Inflammatory macrophage treated with lipopolysaccharide for 1 hour (primary cell): Measurements from ENCODE around the gene VWA5B2.

Experiments
- DNase-seq, 2 donors: peaks; one replicate each; pipeline ENCODE4 v3.0.0-alpha.2; 2020 to 2022

Gene VWA5B2

DNA sequence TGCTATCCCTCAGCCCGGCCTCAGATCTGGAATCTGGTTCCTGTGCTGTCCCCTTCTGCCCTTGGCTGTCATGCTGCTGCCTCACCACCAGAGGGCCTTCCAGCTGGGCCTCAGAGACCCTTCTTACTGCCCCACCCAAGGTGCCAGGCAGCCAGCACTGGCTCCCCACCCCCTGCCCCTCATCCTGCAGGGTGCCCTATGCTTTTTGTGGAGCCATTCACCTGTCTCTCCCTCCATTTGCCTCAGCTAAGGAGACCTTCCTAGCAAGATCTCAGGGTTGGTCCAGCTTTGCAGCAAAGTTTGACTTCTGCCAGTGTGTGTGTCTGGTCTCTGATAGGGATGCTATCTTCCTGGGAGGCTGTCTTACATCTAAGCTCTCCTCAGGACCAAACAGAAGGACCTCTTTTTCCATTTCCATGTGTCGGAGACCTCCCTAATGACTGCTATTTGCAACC, 1.9 kb upstream of the VWA5B2 start:
- DNase-seq: peak in 1 of 2 donors; percentile 48

DNA sequence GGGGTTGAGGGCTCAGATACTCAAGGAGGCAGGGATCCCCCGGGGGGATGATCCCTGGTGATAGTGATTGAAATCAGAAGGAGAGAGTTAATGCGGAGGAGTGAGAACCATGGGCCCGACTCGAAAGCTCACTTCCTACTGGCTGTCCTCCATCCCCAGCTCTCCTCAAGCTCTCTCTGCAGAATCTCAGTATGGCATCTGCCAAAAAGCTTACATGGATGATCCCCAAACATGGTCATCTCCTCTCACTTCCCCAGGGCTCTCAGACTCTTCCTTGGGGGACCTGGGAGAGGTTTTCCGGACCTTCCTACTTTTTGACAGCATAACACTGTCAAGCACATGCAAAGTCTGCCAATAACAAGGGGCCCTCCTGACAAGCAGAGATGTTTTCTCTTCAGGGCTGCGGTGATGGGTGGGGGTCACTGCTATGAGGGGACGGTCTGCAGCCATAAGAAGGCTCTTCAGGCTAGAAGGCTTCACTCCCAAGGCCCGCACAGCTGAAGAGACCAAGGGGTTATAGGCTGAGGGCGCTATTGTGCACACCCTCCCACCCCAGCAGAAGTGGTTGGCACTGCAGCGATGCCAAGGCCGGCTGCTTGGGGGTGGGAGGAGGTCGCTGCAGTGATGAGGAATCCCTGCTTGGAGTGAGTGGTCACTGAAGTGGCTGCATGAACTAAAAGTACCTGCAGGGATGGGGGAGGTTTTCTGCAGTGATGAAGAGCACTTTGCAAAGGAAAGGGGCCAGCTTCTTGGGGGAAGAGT, 828 bp upstream of the VWA5B2 start:
- no peak for DNase-seq

DNA sequence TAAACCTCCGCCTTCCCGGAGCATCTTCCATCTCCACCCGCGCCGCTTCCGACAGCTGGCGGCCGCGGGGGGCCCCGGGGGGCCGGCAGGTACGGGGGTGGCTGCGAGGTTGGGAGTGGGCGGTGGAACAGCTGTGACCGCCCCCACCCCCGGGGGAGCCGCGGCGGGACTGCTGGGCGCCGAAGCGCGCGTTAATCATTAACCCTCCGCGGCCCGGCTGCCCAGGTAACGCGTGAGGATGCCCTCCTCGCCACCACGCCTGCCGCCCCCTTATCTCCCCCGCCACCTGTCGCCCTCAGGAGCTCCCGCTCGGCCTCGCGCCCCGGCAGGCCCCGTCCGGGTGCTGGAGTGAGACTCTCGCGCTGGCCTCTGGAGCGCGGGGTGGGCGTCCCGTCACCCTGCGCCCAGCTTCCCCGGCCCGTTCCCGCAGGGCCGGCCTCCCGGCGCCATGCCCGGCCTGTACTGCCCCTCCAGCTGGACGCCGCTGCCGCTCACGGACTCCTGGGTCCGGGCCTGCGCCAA, 757 bp downstream of the VWA5B2 start:
- DNase-seq: no peak

DNA sequence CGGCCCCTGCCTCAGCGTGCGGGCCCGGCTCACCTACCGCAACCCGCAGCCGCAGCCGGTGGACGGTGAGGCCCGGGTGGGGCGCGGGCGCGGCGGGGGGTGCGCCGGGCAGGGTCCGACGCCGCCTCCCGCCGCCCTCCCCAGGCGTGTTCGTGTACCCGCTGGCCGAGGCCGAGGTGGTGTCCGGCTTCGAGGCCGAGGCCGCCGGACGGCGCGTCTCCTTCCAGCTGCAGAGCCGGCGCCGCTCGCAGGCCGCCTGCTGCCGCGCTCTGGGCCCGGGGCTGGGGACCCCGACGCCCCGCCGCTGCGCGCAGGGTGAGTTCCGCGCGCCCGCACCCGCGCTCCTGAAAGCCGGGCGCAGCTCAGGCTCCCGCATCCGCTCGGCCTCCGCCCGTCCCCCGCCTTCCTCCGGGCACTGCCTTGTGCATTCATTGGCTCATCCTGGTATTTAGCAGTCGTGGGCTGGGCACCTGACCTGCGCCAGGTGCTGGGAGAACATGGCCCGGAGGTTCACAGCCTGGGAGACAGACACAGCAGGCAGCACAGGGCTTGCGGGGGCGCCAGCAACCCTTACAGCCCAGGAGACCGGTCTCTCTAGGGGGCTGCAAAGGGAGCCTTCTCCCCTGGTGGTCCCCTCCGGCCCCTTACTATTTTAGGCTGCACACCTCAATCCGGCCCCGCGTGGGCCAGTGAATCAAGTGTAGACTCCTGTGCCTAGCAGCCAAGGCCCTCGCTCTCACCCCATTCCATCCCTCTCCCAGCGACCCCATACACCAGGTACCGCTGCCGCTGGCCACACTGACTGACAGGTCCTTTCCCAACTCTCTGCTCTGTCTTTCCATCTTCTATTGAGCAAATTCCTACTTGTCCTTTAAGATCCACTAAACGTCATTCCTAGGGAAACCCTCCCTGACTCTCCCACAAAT, 1.5 kb downstream of the VWA5B2 start:
- no peak for DNase-seq

DNA sequence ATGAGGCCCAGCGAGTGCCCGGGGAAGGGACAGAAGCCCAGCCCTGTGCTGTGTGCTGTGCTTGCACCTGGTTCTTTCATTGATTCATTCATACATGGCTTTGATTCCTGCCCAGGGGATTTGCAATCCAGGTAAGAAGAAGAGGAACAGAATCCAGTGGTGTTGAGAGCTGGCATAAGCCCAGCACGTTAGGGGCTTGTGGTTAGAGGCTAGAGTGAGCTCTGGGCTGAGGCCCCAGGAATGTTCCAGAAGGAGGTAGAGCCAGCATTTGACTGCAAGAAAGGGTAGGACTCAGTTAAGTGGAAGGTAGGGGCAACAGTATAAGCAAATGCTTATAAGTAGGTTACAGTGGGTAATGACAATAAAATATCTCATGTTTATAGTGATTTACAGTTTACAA, 2.3 kb downstream of the VWA5B2 start:
- no peak for DNase-seq

DNA sequence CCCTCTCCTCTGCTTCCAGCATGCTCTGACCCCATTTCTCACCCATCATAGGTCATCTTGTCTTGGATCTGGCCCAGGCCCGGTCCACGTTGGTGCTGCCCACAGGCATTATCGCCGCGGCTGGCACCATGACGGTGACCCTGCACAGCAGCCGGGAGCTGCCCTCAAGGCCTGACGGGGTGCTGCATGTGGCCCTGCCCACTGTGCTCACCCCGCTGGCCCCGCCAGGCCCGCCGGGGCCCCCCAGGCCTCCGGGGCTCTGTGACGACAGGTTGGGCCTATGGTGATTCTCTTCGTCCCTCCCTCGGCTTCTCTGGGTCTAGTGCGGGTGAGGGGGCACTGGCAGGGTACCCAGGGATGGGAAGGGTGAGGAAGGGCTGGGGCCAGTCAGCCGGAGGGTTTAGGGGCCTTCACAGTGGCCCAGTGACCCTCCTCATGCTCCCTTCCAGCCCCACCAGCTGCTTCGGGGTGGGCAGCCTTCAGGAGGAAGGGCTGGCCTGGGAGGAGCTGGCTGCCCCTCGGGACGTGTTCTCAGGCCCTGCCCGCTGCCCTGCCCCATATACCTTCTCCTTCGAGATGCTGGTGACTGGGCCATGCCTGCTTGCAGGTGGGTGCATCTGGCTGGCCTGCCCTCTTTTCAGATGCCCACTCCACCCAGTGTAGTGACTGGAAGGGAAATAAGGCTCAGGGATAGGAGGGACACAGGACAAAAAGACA, 3.9 kb downstream of the VWA5B2 start:
- DNase-seq: no peak

DNA sequence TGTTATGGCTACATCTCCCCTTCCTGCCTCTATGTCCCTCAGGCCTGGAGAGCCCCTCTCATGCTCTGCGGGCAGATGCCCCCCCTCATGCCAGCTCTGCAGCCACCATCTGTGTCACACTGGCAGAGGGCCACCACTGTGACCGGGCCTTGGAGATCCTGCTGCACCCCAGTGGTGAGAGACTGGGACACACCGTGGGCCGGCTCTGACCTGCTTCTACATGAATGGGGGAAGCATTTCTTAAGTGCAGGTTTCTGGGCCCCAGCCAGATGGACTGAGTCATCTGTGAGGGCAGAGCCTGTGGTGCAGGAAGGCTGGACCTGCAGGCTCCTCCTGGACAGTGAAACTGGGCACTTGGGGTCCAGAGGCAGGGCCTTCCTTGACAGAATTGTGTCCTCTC, 4.8 kb downstream of the VWA5B2 start:
- DNase-seq: no peak

DNA sequence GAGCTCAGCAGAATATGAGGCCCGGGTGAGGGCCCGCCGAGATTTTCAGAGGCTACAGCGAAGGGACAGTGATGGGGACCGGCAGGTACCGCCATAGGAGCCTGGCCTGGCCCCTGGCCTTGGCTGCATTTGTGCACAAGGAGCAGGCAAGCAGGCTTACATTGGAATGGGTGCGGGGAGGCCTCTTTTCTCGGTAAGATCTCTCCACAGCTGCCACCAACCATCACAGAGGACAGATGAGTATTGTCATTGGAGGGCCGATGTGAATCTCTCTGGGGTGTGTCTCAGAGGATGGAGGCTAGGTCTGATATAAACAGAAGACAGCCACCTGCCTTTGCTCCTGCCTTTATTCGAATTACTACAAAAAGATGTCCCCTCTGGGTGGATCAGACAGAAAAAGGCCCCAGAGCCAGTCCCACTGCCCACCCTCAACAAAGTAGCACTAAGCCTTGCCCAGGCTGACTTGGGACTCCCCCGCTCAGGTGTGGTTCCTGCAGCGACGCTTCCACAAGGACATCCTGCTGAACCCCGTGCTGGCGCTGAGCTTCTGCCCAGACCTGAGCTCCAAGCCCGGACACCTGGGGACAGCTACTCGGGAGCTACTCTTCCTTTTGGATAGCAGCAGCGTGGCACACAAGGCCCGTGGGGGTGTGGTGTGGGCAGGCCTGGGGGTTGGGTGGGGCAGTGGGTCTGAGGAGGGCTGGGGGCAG, 5.4 kb downstream of the VWA5B2 start:
- DNase-seq: no peak

DNA sequence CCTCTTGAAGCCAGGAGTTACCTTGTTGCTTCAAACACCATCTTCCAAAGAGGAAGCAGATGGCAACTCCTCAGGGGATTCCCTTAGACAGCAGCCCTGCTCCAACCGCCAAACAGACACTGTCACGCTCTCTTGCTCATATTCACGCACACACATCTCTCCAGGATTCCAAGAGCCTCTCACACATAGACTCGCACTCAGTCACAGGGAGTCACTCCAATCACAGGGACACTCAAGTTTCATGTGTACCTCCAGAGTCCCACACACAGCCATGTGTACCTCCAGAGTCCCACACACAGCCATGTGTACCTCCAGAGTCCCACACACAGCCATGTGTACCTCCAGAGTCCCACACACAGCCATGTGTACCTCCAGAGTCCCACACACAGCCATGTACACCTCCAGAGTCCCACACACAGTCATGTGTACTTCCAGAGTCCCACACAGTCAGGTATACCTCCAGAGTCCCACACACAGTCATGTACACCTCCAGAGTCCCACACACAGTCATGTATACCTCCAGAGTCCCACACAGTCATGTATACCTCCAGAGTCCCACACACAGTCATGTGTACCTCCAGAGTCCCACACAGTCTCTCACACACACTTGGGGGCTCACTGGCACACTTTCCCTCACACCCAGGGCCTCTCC, 6.1 kb downstream of the VWA5B2 start:
- DNase-seq: no peak

DNA sequence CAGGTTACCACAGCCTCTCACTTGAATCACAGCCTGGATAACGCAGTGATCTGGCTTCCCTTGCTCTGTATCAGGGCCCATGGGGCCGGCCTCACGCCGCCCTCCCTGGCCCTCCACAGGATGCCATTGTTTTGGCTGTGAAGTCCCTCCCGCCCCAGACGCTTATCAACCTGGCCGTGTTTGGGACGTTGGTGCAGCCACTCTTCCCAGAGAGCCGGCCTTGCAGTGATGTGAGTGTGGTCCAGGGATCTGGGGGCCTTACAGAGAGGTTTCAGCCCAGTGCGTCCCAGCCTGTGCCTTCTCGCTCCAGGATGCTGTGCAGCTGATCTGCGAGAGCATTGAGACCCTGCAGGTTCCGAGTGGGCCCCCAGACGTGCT, 6.6 kb downstream of the VWA5B2 start:
- no peak for DNase-seq

DNA sequence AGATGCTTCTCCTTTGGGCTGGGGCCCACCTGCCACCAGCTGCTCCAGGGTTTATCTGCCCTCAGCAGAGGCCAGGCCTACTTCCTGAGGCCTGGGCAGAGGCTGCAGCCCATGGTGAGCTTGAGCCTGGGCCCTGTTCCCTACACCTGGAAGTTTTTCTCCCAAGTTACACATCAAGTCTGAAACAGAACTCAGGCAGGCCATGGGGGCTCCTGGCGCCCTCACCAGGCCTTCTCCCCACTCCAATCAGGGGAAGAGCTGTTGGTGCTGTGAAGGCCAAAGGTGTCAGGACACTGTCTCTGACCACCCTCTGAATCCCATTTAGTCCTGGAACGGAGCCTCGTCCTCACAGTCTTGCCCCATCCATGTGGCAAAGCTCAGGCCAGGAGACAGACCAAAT, 7.3 kb downstream of the VWA5B2 start:
- DNase-seq: no peak

DNA sequence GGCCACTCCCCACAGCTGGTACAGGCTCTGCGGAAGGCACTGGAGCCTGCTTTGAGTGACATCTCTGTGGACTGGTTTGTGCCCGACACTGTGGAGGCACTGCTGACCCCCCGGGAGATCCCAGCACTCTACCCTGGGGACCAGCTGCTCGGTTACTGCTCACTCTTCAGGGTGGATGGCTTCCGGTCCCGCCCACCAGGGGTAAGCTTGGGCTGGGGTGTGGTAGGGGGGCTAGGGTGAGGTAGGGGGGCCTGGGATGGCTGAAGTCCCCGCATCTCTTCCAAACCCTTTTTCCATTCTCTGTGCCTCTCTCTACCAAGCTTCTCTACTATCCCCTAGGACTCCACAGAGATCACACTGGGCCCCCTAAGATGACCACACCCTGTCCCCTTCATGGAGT, 7.8 kb downstream of the VWA5B2 start:
- no peak for DNase-seq

DNA sequence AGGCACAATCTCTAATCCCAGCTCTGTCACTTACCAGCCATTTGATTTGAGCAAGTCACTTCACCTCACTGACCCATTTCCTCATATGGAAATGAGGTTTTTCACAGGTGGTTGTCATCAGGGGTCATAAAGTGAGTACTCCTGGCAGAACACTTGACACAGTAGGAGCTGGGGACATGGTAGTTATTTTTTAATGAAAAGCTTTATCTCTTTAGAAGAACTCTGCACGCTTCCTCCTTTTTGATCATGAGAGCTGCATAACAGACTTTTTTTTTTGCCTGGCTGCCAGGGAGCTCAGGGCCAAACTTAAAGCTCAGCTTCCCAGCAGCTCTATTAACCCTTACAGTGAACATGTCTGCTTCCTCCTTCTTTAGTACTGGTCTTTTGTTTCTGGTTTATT, 8.4 kb downstream of the VWA5B2 start:
- DNase-seq: no peak

DNA sequence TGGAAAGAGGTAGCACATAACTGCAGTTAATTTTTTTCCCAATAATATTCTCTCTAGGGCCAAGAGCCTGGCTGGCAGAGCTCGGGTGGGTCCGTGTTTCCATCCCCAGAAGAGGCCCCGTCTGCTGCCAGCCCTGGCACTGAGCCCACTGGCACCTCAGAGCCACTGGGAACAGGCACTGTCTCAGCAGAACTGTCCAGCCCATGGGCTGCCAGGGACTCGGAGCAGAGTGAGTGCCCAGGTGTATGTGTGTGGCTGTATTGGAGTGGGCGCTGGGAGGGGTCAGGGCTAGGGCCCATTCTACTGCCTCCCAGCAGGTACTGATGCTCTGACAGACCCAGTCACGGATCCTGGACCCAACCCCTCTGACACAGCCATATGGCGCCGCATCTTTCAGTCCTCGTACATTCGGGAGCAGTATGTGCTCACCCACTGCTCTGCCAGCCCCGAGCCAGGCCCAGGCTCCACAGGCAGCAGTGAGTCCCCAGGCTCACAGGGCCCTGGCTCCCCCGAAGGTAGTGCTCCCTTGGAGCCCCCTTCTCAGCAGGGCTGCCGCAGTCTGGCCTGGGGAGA, 8.9 kb downstream of the VWA5B2 start:
- DNase-seq: no peak

DNA sequence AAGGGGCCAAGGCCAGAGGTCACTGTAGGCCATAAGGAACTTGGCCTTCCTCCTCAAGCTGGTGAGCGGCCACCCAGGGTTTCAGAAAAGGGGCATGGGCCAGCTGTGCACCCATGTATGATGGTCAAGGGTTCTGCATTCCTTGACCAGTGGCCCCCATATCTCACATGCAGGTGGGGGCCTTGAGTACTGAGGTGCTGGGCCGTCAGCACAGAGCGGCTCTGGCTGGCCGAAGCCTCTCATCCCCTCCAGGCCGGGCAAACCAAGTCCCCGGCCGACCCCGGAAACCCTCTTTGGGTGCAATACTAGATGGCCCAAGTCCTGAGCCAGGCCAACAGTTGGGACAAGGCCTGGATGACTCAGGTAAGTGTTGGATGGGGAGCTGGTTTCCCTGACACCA, 9.8 kb downstream of the VWA5B2 start:
- DNase-seq: no peak

DNA sequence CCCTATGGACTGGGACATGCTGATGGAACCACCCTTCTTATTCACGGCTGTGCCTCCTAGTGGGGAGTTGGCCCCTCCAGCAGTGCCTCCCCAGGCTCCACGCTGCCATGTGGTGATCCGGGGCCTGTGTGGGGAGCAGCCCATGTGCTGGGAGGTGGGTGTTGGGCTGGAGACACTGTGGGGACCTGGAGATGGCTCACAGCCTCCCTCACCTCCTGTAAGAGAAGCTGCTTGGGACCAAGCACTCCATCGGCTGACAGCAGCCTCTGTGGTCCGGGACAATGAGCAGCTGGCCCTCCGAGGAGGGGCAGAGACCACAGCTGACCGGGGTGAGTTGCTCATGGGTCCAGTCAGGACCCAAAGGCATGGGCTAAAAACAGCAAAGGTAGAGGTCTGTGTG, 10.3 kb downstream of the VWA5B2 start:
- no peak for DNase-seq

DNA sequence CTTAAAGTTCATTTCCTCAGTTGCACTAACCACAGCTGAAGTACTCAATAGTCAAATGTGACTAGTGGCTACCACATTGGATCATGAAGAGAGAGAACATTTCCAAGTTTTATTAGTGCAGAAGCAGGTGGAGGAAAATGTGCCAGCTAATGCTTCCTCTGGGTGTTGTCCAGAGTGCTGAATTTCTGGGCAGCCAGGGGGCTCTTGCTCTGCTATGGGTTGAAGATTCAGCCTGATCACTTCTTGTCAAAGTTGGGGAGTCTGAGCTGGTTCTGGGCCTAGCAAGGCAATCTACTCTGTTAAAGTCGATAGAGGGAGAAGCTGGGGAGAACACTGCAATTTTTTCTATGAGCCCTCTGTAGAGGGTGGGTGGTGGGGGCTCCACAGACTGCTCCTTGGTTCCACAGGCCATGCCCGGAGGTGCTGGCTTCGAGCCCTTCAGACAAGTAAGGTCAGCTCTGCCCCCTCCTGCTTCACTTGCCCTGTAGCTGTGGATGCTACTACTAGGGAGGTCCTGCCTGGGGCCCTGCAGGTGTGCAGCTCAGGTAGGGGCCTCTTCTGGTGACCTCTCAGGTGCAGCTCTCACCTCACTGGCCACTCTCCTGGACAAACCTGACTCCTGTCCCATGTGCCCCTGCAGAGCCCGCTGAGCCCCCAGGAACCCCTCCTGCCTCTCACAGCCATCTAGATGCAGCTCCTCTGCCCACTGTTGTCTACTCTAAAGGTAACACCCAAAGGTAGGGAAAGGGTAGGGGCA, 11.2 kb downstream of the VWA5B2 start:
- no peak for DNase-seq

DNA sequence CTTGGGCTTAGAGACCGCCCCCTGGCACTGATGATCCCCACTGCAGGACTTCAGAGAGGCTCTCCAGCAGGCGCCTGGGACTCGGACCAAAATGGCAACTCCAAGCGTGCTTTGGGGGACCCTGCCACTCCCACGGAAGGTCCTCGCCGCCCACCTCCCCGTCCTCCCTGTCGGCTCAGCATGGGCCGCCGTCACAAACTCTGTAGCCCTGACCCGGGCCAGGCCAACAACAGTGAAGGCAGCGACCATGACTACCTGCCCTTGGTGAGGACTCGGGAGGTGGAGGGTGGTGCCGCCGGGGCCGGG, 11.7 kb downstream of the VWA5B2 start:
- DNase-seq: no peak

DNA sequence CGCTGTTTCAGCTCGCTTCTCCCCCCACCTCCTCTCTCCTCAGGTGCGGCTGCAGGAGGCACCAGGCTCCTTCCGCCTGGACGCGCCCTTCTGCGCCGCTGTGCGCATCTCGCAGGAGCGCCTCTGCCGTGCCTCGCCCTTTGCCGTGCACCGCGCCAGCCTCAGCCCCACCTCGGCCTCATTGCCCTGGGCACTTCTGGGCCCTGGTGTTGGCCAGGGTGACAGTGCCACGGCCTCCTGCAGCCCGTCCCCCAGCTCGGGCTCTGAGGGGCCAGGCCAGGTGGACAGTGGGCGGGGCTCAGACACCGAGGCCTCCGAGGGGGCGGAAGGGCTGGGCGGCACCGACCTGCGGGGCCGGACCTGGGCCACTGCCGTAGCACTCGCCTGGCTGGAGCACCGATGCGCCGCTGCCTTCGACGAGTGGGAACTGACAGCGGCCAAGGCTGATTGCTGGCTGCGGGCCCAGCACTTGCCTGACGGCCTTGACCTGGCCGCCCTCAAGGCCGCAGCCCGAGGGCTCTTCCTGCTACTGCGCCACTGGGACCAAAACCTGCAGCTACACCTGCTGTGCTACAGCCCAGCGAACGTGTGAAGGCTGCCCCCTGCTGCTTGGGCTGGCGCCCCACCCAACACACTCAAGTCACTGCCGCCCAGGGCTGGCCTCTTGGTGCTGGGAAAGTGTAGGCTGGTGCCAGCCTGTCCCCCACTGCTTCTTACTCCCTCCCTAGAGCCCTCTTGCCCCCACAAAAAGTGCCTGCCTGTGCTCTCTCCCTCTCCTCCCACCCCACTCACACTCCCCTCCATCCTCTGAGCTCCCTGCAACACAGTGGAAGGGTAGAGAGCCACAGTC, 12.3 kb downstream of the VWA5B2 start:
- DNase-seq: no peak

DNA sequence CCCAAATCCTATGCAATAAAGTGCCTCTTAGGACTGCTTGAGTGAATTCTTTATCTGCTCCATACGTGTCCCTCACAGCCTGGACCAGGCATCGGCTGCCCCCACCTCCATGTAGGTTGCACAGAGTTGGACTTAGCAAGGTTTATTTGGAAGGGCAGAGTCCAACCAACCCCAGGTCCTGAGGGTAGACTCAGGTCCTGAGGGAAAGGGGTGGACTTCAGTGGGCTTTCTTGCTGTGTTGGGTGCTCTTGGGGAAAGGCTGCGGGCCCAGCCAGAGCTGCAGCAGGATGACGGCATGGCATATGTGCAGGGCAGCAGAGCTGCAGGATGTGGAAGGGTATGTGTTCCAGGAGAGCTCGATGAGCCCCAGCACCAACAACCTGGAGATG, 12.9 kb downstream of the VWA5B2 start:
- DNase-seq: no peak
